HepG2 (cell line): ENCODE measurements around the gene DOCK11. TPM values are rescaled to one million over a fixed set of nuclear protein-coding genes. Genes with fewer than 3 reads are reported as not detected.

Experiments
- CCAR2 ChIP-seq: fragments of 200-400 bp; formaldehyde crosslinking; optimal IDR thresholded peaks from 2 replicates; pipeline ENCODE3; 2018; ENCODE audit warnings: low read depth, mild to moderate bottlenecking, low read length, moderate library complexity
- EP300 ChIP-seq, 3 experiments: sonication (generic) in 1 of 3; formaldehyde crosslinking in 1 of 3; IDR thresholded peaks; 2 replicates each; pipeline versions ENCODE4 v1.5.1 to v1.6.1; 2011 to 2020; ENCODE audit warnings: low read depth in 2 of 3, low read length in 2 of 3, borderline replicate concordance in 1 of 3, improper control_type of control experiment in 1 of 3, mild to moderate bottlenecking in 1 of 3, missing genetic modification reagents in 1 of 3, moderate library complexity in 1 of 3
- FOXK1 ChIP-seq: sonication (generic); formaldehyde crosslinking; IDR thresholded peaks from 2 replicates; pipeline ENCODE4 v1.4.0; 2020; ENCODE audit warnings: low read depth, missing genetic modification reagents, borderline replicate concordance
- HNRNPL ChIP-seq: fragments of 200-400 bp; formaldehyde crosslinking; IDR thresholded peaks from 2 replicates; pipeline ENCODE4 v1.6.1; 2017; ENCODE audit warnings: mild to moderate bottlenecking, low read depth, low read length
- MAFF ChIP-seq: IDR thresholded peaks from 2 replicates; pipeline ENCODE4 v1.6.1; 2011; ENCODE audit warnings: low read depth, low read length, improper control_type of control experiment
- RXRB ChIP-seq: IDR thresholded peaks from 2 replicates; pipeline ENCODE4 v1.6.1; 2016; ENCODE audit warnings: borderline replicate concordance, missing genetic modification reagents, missing compliant biosample characterization
- ZBTB26 ChIP-seq: IDR thresholded peaks from 2 replicates; pipeline ENCODE4 v1.6.1; 2016; ENCODE audit warnings: missing compliant biosample characterization, missing genetic modification reagents, borderline replicate concordance
- ZBTB34 ChIP-seq: sonication (generic); formaldehyde crosslinking; IDR thresholded peaks from 2 replicates; pipeline ENCODE4 v1.8.0; 2022; ENCODE audit warnings: mild to moderate bottlenecking, missing genetic modification reagents
- ZFP1 ChIP-seq: IDR thresholded peaks from 2 replicates; pipeline ENCODE4 v1.6.1; 2016
- ZNF263 ChIP-seq: sonication (generic); formaldehyde crosslinking; IDR thresholded peaks from 2 replicates; pipeline ENCODE4 v1.4.0; 2020; ENCODE audit warnings: missing genetic modification reagents
- ZNF564 ChIP-seq: sonication (generic); formaldehyde crosslinking; IDR thresholded peaks from 2 replicates; pipeline ENCODE4 v1.8.1; 2023; ENCODE audit warnings: mild to moderate bottlenecking, missing genetic modification reagents
- ZNF670 ChIP-seq: sonication (generic); formaldehyde crosslinking; IDR thresholded peaks from 2 replicates; pipeline ENCODE4 v1.8.0; 2022; ENCODE audit warnings: mild to moderate bottlenecking, missing genetic modification reagents, borderline replicate concordance
- polyA plus RNA-seq, 8 experiments: library from polyadenylated mRNA; depleted of rRNA in 3 of 8; stranded (reverse) in 7 of 8; unstranded in 1 of 8; fragments of >200 nt; fragmentation: Illumina TruSeq in 4 of 8; extraction: Trizol in 4 of 8; gene quantifications; 2 replicates each; pipeline versions ENCODE4 v1.2.1 to v1.2.3, GENCODE V29; 2011 to 2016; ENCODE audit warnings: low read depth in 4 of 8, missing spikeins in 1 of 8, mixed read lengths in 1 of 8; ENCODE audit not compliant: insufficient read depth in 1 of 8
- total RNA-seq, 5 experiments: library from RNA; depleted of rRNA; stranded (reverse); fragments of >200 nt; fragmentation: Illumina TruSeq; extraction: Trizol; gene quantifications; 2 replicates each; pipeline ENCODE4 v1.2.3, GENCODE V29; 2016; ENCODE audit warnings: low read depth in 1 of 5
- TF ChIP-seq, protein P1 (sequence below): sonication (generic); formaldehyde crosslinking; conservative IDR thresholded peaks from 2 replicates; pipeline ENCODE4 v1.4.0; 2020; ENCODE audit warnings: missing genetic modification reagents
- TF ChIP-seq, protein P2 (sequence below): sonication (generic); formaldehyde crosslinking; IDR thresholded peaks from 2 replicates; pipeline ENCODE4 v1.5.0; 2020; ENCODE audit warnings: mild to moderate bottlenecking, missing genetic modification reagents, borderline replicate concordance
- TF ChIP-seq, protein P3 (sequence below): sonication (generic); formaldehyde crosslinking; IDR thresholded peaks from 2 replicates; pipeline ENCODE4 v1.4.0; 2020; ENCODE audit warnings: missing genetic modification reagents, borderline replicate concordance

Gene DOCK11
- total and polyA plus RNA-seq, 2 of the 13 experiments (the other 11 are each of a cell fraction or from before 2014, with no cell fraction given) = 0.02 to 0.12 TPM

DNA sequence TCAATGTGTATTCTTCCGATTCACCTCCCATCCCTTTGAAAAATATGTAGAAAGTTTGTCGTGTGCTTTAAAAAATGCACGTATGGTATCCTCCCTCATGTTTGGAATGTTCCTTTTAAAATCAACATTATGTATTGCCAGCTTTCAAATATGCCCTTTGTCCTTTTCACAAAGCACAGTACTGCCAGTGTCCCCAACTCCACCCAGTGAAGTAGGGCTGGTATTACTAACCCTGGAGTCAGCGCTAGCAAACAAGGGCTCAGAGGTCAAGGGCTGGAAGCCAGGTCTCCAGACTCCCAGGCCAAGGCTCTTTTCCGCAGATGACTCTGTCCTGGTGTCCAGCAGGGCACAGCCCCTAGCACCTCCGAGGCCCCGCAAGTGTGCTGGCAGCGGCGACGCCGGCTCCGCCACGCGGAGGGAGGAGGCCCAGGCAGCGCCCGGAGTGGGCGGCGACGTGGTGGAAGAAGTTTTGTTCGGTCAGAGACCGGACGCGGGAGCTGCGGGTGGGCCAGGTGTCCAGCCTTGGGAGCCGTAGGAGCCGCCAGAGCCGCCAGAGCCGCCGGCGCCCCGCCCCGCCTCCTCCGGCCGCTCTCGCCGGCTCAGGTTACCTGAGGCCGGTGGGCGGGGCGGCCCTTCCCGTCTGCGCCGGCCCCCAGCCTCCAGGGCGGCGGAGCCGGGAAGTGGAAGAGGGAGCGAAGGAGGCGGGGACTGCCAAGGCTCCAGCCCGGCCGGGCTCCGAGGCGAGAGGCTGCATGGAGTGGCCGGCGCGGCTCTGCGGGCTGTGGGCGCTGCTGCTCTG, 231.5 kb downstream of the DOCK11 start, which contains the start of gene IL13RA1 (continued):
- TF ChIP-seq ZBTB26 (CRISPR knock-in tag) = no peak
- no peak for TF ChIP-seq ZNF670
- TF ChIP-seq MAFF = no peak
- TF ChIP-seq EP300 (IDR thresholded peaks at IDR 0.05; ENCODE audit: low read depth in 2 of 2, low read length in 2 of 2) = peak in 1 of 2 experiments; percentile 64; a peak in 3 of 4 replicates
- TF ChIP-seq EP300 (CRISPR knock-in tag; IDR thresholded peaks at IDR 0.05; ENCODE audit: borderline replicate concordance) = peak; percentile 80
- 0 out of 2 replicates have a peak, but pooled peaks have one; percentile 48 for TF ChIP-seq ZBTB34 (CRISPR knock-in tag)
- TF ChIP-seq HNRNPL = no peak
- TF ChIP-seq CCAR2 = no peak
- TF ChIP-seq, protein P1, sequence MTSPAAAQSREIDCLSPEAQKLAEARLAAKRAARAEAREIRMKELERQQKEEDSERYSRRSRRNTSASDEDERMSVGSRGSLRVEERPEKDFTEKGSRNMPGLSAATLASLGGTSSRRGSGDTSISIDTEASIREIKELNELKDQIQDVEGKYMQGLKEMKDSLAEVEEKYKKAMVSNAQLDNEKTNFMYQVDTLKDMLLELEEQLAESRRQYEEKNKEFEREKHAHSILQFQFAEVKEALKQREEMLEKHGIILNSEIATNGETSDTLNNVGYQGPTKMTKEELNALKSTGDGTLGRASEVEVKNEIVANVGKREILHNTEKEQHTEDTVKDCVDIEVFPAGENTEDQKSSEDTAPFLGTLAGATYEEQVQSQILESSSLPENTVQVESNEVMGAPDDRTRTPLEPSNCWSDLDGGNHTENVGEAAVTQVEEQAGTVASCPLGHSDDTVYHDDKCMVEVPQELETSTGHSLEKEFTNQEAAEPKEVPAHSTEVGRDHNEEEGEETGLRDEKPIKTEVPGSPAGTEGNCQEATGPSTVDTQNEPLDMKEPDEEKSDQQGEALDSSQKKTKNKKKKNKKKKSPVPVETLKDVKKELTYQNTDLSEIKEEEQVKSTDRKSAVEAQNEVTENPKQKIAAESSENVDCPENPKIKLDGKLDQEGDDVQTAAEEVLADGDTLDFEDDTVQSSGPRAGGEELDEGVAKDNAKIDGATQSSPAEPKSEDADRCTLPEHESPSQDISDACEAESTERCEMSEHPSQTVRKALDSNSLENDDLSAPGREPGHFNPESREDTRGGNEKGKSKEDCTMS (CRISPR knock-in tag) = no peak
- TF ChIP-seq ZNF564 (CRISPR knock-in tag) = no peak
- TF ChIP-seq, protein P2, sequence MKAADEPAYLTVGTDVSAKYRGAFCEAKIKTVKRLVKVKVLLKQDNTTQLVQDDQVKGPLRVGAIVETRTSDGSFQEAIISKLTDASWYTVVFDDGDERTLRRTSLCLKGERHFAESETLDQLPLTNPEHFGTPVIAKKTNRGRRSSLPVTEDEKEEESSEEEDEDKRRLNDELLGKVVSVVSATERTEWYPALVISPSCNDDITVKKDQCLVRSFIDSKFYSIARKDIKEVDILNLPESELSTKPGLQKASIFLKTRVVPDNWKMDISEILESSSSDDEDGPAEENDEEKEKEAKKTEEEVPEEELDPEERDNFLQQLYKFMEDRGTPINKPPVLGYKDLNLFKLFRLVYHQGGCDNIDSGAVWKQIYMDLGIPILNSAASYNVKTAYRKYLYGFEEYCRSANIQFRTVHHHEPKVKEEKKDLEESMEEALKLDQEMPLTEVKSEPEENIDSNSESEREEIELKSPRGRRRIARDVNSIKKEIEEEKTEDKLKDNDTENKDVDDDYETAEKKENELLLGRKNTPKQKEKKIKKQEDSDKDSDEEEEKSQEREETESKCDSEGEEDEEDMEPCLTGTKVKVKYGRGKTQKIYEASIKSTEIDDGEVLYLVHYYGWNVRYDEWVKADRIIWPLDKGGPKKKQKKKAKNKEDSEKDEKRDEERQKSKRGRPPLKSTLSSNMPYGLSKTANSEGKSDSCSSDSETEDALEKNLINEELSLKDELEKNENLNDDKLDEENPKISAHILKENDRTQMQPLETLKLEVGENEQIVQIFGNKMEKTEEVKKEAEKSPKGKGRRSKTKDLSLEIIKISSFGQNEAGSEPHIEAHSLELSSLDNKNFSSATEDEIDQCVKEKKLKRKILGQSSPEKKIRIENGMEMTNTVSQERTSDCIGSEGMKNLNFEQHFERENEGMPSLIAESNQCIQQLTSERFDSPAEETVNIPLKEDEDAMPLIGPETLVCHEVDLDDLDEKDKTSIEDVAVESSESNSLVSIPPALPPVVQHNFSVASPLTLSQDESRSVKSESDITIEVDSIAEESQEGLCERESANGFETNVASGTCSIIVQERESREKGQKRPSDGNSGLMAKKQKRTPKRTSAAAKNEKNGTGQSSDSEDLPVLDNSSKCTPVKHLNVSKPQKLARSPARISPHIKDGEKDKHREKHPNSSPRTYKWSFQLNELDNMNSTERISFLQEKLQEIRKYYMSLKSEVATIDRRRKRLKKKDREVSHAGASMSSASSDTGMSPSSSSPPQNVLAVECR (CRISPR knock-in tag) = peak; percentile 55; the same call in 1 of the 2 replicates
- no peak for TF ChIP-seq ZFP1 (CRISPR knock-in tag)
- no peak for TF ChIP-seq ZNF263 (CRISPR knock-in tag)
- no peak; the same call in 1 of the 2 replicates for TF ChIP-seq FOXK1 (CRISPR knock-in tag)
- peak; percentile 73 for TF ChIP-seq RXRB (CRISPR knock-in tag)
- TF ChIP-seq, protein P3, sequence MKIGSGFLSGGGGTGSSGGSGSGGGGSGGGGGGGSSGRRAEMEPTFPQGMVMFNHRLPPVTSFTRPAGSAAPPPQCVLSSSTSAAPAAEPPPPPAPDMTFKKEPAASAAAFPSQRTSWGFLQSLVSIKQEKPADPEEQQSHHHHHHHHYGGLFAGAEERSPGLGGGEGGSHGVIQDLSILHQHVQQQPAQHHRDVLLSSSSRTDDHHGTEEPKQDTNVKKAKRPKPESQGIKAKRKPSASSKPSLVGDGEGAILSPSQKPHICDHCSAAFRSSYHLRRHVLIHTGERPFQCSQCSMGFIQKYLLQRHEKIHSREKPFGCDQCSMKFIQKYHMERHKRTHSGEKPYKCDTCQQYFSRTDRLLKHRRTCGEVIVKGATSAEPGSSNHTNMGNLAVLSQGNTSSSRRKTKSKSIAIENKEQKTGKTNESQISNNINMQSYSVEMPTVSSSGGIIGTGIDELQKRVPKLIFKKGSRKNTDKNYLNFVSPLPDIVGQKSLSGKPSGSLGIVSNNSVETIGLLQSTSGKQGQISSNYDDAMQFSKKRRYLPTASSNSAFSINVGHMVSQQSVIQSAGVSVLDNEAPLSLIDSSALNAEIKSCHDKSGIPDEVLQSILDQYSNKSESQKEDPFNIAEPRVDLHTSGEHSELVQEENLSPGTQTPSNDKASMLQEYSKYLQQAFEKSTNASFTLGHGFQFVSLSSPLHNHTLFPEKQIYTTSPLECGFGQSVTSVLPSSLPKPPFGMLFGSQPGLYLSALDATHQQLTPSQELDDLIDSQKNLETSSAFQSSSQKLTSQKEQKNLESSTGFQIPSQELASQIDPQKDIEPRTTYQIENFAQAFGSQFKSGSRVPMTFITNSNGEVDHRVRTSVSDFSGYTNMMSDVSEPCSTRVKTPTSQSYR = 0 out of 2 replicates have a peak, but pooled peaks have one; percentile 8
